ENCODE measurements around the gene NPDC1.
"Not testable (repeated sequence)": the region's sequence is repeated elsewhere in the genome, so short reads cannot be mapped to it uniquely, and the experiment has no call there.

NPDC1 gene

DNA sequence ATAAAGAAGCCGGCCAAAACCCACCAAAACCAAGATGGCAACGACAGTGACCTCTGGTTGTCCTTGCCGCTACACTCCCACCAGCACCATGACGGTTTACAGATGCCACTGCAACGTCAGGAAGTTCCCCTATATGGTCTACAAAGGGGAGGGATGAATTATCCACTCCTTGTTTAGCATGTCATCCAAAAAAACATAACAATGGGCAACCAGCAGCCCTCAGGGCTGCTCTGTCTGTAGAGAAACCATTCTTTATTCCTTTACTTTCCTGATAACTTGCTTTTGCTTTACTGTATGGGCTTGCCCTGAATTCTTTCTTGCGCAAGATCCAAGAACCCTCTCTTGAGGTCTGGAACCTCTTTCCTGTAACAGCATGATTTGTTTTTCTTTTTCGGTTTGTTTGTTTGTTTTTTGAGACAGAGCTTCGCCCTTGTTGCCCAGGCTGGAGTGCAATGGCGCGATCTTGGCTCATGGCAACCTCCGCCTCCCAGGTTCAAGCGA lies 29.3 kb upstream of the NPDC1 start:
- DNase-seq (ENCODE audit: extremely low read depth in 1 of 2, low read depth in 1 of 2): no peak

DNA sequence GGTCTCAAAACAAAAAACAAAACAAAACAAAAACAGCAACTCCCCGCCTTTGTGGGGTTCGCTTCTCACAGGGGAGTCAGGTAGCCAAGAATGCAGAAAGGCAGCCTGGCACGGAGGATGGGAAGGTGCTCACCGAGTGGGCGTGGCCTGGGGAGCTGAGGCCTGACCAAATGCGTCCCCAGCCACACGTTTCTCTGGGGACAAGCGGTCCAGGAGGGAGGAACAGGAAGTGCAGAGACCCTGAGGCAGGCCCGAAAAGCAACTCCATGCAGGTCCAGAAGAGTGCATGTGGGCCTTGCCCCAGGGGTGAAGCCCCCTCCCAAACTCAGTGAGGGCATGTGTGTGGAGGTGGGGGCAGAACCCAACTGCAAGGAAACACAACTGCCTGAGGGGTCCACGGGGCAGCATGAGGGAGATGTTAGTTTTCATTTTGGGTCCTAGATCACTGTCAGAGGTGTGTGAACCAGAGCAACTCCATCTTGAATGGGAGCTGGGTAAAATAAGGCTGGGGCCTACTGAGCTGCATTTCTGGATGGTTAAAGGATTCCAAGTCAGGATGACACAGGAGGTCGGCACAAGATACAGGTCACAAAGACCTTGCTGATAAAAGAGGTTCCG lies 28.8 kb upstream of the NPDC1 start:
- no peak for DNase-seq (ENCODE audit: extremely low read depth in 1 of 2, low read depth in 1 of 2)

DNA sequence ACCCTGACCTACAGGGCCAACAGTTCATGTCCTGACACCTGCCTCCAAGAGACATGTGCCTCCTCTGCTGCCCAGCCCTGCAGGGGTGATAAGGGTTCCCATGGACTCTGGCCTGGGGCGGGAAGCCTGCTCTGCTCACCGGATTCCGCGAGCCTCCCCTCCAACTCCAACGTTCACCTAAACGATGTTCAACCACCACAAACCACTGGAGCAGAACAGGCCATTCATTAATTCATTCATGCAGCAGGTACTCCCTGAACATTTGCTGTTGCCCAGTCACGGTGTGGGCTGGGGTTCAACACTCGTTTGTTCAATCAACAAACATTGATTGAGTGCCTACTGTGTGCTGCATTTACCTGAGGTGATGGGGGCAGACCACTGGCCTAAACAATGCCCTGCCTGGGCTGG lies 28.0 kb upstream of the NPDC1 start:
- no peak for DNase-seq (ENCODE audit: extremely low read depth in 1 of 2, low read depth in 1 of 2)

DNA sequence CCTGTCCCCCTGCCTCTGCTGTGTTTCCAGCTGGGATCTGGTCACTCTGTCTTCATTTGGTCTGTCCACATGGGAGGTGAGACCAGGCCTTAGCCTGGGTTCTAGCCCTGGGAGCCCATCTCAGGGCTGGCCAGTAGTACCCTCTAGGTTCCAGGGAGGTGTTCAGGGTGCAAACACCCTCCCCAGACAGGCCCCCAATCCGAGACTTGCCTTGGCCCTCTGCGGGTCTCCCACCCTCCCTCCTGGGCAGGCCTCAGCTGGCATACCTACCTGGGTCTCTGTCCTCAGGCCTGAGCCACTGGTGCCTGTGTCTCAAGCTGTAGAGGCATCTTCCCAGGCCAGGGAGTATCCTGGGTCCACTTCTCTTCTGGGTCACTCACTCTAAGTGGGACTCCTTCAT lies 25.3 kb upstream of the NPDC1 start:
- no peak for DNase-seq (ENCODE audit: extremely low read depth in 1 of 2, low read depth in 1 of 2)

DNA sequence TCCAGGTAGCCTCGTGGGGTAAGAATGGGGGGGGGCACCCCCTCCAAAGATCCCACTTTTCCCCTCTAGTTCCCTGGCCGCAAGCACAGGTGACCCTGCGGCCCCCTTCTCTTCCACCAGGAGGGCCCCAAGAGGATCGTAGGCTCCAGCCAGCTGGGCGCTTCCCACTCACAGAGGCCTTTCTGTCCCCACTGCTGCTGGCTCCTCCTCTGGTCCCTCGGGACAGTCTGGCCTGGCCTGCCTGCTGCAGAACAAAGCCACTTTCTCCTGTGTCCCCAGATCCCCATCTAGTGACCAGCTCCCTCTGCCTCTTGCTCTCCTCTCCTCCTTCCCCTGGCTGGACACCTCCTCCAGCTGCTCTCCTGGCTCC lies 24.9 kb upstream of the NPDC1 start:
- no peak for DNase-seq (ENCODE audit: extremely low read depth in 1 of 2, low read depth in 1 of 2)

DNA sequence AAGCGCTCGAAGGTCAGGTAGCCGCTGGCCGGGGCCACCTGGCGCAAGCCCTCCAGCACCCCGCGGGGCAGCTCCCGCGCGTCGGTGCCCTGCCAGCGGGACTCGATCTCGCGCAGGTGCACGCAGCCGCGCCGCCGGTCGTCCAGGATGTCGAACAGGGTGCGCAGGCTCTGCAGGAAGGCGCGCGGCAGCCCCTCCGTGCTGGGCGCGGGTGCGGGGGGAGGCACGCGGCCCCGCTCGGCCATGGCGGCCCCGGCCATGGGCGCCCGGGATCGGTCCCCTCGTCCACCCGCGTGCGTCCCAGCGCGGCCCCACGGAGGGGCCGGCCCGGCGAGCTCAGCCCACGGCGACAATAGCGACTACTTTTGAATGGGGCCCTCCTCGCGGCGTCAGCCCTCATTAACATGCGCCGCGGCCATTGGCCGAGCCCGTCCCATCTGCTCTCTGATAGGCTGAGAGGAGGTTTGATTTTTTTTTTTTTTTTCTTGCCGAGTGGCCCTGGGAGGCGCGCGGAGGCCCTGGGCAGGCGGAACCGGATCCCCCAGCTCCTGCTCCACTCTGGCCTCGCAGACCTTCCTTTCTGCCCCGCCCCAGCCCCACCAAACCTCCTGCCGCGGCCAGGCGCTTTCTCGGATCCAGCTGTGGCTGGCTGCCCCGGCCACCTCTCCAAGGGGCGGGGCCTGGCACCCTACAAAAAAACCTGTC lies 24.4 kb upstream of the NPDC1 start, which contains the start of gene SAPCD2:
Gene SAPCD2, minus strand, starts transcription at position 357 of the 705 bp plus-strand sequence. Its CDS starts 97 bp downstream, at position 260.
- peak; percentile 55 to 69 for DNase-seq (ENCODE audit: extremely low read depth in 1 of 2, low read depth in 1 of 2)

DNA sequence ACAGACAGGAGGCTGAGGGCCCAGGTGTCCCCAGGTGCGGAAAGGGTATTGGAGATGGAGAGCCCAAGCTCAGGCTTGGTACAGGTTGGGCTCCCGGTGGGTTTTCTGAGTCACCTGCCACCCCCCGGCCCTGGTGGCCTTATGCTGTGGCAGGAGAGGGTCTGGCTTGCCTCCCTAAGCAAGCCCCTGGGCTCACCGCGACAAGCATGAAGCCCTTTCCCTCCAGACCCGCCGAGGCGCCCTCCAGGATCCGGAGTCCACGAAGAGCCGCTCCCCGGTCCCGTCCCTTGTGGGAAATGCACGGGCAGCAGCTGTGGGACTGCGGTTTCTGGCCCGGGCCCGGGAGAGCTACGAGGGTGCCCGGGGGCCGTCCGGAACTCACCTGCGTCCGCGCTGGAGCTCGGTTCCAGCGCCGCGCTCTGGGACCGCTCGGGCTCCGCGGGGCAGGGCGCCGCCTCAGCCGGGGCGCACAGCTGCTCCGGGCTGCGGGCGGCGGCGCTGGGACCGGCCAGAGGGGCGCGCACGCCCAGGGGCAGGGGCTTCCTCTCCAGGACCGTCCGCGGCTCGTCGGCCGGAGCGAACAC lies 23.6 kb upstream of the NPDC1 start:
- no peak for DNase-seq (ENCODE audit: extremely low read depth in 1 of 2, low read depth in 1 of 2)

DNA sequence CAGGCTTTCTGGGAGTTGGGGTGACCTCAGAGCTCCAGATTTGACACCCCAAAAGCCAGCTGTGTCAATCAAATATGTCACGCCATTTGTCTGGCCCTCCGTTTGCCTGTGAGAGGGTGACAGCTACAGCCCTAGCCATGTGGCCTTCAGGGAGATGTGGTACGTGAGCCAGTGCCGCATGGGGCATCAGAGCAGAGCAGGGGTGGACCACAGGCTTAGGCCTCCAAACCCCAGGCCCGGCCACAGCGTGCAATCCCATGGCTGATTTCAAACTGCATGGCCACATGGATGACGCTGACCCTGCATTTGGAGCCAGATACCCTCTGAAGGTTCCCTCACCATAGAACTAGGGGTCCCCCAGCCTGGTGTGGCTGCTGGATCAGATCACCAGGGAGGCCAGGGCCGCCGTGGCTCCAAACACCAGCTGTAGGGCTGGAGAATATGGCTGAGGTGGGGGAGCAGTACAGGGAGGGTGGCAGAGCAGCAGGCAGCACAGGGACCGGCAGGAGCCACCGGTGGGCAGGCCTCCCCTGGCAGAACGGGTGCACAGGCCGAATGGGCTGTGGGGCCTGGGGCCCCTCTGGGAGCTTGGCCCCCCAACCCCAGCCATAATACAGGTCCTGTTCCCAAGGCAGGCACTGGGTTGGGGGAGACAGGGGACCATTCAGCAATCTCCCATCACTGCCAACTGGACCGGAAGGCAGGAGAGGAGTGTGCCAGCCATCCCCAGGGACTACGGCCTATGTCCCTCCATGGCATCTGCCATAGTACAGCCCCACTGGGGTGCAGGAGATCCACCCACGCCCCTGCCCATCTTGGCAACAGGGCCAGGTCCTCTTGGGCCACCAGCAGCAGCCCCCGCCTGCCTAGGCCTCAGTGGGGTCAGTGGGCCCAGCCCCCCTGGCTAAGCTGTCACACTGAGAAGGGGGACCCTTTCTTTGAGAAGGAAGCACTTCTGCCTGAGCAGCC lies 22.8 kb upstream of the NPDC1 start:
- no peak for DNase-seq (ENCODE audit: extremely low read depth in 1 of 2, low read depth in 1 of 2)

DNA sequence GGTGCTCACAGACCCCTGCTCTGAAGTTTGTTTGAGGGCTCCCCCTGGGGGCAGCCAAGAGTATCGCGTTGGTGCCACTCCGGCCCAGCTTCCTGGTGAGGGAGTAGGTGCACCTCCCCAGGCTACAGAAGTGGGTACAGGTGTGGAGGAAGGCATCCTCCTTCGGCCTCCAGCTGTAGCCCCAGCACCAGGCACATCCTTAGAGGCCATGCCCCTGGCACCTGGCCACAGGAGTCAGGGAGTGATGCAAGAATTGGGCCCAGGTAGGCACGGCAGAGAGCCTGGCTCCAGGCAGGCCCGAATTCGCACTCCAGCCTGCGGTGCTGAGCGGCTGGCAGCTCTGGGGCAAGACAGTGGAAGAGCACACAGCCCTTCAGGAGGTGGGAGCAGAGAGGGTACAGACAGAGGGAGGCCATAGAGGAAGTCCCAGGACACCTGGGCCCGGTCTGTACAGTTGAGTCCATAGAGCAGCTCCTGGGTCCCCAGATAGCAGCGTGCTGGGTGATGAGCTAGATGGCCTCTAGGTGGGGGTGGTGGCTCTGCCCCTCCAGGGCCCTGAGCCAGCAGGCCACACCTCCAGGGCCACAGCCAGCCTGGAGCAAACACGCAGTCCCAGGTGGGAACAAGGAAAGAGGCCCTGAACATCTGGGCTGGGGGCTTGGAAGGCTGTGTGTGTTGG lies 22.0 kb upstream of the NPDC1 start:
- peak; percentile 68 to 70 for DNase-seq (ENCODE audit: extremely low read depth in 1 of 2, low read depth in 1 of 2)

DNA sequence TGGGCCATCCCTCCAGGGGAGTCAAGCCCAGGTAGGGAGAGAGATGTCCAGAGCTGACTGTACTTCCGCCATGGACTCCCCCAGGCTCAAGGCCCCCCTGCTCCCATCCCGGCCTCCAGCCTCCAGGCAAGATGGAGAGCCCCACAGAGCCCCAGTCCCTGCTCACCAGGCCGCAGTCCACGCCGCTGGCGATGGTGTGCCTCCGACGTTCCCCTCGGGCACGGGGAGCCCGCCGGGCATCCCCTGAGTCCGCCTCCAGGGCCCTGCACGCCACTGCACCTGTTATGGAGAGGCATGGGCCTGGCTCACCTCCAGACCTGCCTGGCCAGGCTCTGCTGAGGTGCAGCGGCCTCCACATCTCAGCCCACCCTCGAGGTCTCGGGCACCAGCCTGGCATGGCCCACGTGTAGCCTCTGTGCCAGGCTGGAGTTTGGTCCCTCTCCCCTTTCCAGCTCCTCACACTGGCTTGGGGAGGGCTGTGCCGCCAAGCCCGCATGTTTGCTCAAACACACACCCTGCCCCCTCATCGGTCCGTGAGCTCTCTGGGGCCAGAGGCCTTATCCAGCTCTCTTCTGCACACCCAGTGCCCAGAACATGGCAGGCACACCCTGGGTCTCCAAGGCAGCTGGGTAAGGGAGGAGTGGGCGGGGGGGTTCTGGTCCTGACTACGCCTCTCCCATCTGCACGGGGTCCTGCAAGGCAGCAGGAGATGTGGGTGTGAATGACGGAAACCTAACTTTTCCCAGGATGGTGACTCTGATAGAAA lies 20.3 kb upstream of the NPDC1 start:
- no peak for DNase-seq (ENCODE audit: extremely low read depth in 1 of 2, low read depth in 1 of 2)

DNA sequence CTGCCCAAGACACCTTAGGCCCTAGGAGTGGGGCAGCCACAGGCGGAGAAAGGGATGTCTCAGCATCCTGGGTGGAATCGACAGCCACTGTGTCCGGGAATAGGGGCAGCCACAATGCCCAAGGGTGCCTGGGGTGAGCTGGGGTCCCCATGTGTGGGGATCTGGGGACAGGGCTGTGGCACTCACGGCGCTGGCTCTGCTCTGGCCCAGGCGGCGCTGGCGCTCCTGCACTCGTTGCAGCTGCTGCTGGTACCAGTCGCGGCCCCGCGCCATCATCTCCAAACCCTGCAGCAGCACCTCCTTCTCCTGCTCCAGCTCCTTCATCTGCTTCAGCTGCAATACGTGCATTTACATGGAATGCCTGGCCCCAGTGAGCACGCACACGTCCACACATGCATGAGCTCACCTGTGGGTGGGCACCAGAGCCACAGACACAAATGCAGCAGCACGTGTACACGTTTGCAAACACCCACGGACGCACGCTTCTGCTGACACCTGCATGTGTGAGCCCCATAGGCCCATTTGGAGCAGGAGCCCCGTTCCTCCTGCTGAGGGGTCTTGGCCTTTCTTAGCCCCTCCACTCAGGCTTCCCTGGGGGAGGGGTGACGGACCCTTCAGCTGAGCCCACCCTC lies 19.5 kb upstream of the NPDC1 start:
- no peak for DNase-seq (ENCODE audit: extremely low read depth in 1 of 2, low read depth in 1 of 2)

DNA sequence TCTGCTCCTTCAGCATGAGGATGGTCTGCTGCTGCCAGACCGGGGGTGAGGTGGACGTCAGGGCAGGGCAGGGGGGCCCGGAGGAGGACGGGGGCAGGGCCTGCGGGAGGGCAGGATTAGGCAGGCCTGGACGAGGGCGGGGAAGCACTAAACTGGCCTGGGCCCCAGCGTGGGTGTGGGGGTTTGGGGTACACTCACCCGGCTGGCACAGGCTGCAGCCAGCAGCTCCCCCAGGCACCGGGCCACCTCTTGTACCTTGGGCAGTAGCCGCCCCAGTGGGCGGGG lies 18.8 kb upstream of the NPDC1 start:
- no peak for DNase-seq (ENCODE audit: extremely low read depth in 1 of 2, low read depth in 1 of 2)

DNA sequence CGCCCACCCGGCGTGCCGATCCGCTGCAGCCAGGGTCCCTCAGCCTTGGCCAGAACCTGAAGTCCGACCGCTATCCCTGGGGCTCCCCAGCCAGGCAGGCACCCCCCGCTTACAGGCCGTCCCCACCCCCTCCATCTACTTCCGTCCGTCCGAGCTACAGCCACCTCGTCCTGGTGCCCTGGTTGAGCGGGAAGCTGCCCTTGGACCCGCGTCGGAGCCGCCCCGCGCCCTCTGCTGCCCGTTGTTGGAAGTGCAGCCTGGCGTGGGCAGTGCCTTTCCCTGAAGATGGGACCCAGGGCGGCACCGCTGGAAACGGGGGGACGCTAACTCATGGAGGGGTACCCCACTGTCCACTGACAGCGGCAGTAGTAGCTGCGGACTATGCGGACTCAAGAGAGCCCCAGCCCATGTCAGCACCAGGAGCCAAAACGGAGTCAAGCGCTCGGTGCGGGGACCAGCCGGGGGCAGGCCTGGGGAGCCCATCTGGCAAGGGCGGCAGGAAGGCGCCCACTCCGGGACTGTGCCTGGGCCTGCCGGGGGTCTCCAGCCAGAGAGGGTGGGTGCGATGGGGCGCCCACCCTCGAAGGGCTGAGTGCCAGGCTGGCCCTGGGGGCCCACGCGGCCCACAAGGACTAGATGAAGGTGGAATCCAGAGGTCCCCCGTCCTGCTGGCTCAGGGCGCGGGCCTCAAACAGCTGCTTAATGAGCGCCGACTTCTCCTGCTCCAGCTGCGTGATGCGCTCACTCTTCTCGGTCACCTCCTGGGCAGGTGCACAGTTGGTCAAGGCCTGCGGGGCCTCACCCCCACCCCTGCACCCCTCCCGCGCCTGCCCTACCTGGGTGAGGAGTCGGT lies 18.3 kb upstream of the NPDC1 start:
- DNase-seq (ENCODE audit: extremely low read depth in 1 of 2, low read depth in 1 of 2): peak in 1 of 2 donors; percentile 53

DNA sequence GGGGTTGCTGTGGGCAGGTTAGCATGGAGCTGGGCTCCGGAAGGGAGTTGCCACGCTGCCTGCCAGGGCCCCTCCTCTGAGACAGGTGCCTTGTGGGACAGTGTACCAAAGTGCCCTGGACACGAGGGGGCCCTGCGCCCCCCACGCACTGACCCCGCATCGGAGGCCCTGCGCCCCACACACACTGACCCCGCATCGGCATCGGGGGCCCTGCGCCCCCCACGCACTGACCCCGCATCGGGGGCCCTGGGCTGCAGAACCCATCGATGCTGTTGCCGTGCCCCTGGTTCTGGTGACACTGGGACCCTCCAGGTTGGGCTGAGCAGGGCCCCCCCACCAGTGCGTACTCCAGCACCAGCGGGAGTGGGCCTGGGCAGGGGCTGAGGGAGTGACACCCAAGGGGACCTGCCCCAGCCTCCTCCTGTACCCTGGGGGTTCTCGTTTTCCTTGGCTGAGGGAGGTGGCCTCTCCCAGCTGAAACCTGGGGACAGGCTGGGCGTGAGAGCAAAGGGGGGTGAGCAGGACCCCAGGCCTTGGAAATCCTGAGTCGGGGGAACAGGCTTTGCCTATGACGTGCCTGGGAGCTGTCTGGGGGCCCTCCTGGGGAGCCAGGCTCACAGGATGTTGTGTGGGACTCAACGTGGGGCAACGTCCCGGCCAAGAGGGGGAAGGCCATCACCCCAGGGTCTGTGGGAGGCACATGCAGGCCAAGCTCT lies 17.5 kb upstream of the NPDC1 start:
- no peak for DNase-seq (ENCODE audit: extremely low read depth in 1 of 2, low read depth in 1 of 2)

DNA sequence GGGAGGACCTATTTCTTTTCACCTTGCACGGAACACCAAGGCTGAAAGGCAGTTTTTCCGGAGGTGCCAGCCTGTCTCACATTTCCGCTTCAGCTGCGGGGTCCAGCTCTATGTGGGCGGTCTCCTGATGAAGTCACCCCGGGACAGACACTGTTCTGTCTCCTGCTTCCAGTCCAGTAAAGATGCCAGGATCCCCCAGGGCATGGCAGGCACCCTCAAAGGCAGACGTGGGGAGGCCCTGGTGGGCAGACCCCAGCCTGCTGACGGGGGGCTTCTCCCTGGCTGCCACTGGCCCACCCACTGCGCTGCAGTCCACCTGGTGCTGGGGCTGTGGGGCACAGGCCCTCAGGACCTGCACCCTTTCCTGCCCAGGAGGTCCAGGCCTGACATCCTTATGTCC lies 16.8 kb upstream of the NPDC1 start:
- DNase-seq (ENCODE audit: extremely low read depth in 1 of 2, low read depth in 1 of 2): not testable (repeated sequence)

DNA sequence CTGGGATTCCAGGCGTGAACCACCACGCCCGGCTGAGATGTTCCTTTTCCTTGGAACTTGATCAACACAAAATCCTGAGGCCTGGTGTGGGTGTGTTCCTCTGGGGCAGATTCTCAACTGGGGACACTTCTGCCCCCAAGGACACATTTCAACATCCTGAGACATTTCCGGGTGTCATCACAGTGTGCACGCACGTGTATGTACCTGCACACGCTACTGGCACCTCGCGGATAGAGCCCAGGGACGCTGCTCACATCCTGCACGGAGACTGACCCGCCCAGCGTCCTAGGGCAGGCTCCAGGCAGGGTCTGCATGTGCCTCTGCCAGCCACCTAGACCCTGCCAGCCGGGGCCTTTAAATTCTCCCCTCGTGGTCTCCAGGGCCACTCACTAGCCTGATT lies 16.4 kb upstream of the NPDC1 start:
- DNase-seq (ENCODE audit: extremely low read depth in 1 of 2, low read depth in 1 of 2): no peak

DNA sequence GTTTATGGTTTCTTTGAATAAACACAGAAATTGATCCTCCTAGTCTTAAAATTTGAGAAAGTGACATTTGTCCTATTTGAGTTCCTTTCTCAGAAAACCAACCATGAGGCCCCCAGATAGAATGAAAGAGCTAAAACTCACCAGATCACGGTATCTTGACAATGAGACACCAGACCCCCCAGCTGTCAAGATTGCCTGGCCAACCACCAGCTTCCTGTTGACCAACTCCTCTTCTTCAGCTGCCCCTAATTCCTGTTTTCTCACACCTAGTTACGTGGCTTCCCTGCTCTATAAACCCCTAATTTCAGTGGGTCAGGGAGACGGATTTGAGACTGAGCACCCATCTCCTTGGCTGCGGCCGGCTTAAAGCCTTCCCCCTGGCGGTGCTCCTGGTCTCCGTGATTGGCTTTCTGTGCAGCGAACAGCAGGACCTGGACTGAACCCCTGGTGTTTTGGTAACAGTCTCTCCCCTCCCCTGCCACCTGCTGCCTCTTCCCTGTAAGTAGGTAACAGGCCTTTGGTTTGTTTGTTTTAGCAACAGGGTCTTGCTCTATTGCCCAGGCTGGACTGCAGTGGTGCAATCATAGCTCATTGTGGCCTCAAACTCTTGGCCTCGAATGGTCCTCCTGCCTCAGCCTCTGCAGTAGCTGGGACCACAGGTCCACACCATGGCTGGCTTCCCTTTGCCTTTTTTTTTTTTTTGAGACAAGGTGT lies 12.7 kb upstream of the NPDC1 start:
- no peak for DNase-seq (ENCODE audit: extremely low read depth in 1 of 2, low read depth in 1 of 2)

Measured in activated CD8-positive, alpha-beta memory T cell treated with anti-CD3 and anti-CD28 coated beads for 1 hour (primary cell).